GM10266 (cell line): Measurements from ENCODE around the gene GRID2.

Experiments used
- DNase-seq: peaks from one replicate; pipeline ENCODE4 v3.0.0; 2012; ENCODE audit errors: extremely low spot score
- CTCF ChIP-seq: IDR thresholded peaks from 2 replicates; pipeline ENCODE4 v1.5.1; 2012; ENCODE audit warnings: mild to moderate bottlenecking, low read depth; ENCODE audit not compliant: control insufficient read depth, insufficient read depth; ENCODE audit errors: missing control alignments

The GRID2 gene

GRCh38 chr4:92506933-92507332 is 203.2 kb downstream of the GRID2 start:
- DNase-seq, result no peak
- TF ChIP-seq CTCF, result no peak

- TF ChIP-seq CTCF, result no peak
- DNase-seq, result no peak
Measured at GRCh38 chr4:92514627-92515026, 210.9 kb downstream of the GRID2 start.

- TF ChIP-seq CTCF, result no peak
- no peak for DNase-seq
Measured at GRCh38 chr4:92516450-92516849, 212.7 kb downstream of the GRID2 start.

GRCh38 chr4:92519727-92520126 is 216.0 kb downstream of the GRID2 start:
- DNase-seq, result no peak
- no peak for TF ChIP-seq CTCF

- no peak for DNase-seq
- TF ChIP-seq CTCF, result no peak
Measured at GRCh38 chr4:92520563-92520962, 216.8 kb downstream of the GRID2 start.

GRCh38 chr4:92521941-92522340 is 218.2 kb downstream of the GRID2 start:
- DNase-seq, result no peak
- no peak for TF ChIP-seq CTCF

GRCh38 chr4:92522356-92522755 is 218.6 kb downstream of the GRID2 start:
- TF ChIP-seq CTCF, result no peak
- no peak for DNase-seq
